Activated naive CD4-positive, alpha-beta T cell treated with anti-CD3 and anti-CD28 coated beads, Interleukin-2, amount 50 U/mL, for 16 hours (primary cell): Measurements from ENCODE around the gene RHBDD1.

Experiments used
- DNase-seq: peaks from one replicate; pipeline ENCODE4 v3.0.0-alpha.2; 2020

The RHBDD1 gene

DNA sequence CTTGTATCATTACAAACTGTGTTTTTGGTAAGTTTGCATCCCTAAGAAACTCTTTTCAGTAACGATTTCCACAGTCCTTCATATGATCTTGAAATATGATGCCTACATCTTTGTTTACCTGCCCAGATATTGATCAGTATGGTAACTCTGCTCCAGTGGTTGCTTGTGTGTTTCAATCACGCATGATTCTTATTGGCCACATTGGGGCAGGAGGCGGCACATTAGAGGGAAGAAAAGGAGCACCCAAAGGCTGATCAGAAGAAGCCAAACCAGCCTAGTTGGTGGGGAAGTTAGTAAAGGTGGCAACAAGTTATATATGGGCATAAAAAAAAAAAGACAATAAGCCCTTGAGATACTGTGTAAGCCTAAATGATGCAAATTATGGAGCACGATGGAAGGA, 158.9 kb downstream of the RHBDD1 start:
- DNase-seq = no peak

DNA sequence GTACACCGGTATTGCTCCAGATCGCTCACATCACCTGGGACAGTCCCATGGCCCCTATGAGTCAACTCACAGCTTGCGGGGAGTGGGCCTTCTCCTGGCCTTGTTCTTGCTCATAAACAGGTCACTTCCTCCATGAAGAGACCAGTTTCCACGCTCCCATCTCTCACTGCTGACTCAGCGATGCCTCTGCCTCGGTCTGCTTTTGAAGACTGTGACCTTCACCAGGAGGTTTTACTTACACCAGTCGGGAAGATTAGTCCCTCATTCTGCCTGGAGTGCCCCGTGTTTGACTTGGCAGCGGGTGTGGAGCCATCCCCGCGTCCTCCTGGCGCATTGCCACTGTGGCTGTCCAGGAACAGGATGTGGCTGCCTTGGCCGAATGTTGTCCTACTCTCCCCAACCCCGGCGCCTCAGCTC, 159.8 kb downstream of the RHBDD1 start:
- DNase-seq = no peak

DNA sequence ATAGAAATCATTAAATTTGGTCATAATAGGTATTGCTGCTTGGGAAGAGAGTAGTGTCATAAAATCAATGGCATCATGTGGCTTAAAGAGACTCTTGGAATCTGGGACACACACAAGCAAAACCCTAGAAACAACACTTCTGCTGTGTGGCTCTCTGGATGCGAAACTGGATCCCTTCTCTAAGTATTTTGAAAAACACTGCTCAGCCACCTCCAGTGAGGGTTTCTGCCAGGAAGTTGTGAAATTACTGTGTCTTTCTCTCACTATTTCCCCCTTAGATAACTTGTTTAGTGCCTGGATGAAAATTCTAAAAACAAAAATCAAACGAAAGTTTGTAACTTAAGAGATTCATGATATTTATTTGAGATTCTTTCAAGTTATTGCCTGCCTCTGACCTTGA, 163.8 kb downstream of the RHBDD1 start:
- no peak for DNase-seq

DNA sequence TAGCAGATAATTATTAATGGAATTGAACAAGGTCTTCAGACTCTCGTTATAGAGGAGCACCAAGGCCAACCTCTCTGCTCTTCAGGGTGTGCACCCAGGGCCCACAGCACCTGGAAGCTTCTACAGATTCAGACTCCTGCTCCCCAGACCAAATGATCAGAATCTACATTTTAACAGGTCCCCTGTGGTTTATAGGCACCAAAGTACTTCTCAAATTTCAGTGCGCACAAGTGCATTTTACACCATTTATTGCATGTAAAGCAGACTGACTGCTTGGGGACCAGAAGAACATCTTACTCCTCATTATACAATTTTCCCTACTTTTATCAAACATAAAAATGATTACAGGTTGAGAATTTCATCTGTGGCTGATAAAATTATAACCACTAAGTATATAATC, 164.3 kb downstream of the RHBDD1 start:
- DNase-seq = no peak

DNA sequence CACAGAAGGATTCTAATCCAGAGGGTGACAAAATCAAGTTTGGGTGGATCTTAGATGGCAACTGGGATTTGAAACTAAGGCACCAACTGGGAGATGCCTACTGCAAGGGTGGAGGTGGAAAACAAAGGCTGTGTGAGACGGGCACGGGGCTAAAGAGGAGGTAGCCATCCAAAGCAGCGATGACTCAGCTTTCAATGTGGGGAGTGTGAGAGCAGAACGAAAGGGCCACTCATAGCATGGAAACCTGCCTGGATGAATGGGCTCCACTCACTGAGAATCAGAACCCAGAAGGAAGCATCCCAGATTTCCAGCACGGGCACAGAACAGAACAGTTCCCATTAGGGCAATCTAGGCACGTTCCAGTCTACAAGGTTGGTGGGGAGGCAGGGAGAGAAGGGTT, 168.6 kb downstream of the RHBDD1 start:
- no peak for DNase-seq

DNA sequence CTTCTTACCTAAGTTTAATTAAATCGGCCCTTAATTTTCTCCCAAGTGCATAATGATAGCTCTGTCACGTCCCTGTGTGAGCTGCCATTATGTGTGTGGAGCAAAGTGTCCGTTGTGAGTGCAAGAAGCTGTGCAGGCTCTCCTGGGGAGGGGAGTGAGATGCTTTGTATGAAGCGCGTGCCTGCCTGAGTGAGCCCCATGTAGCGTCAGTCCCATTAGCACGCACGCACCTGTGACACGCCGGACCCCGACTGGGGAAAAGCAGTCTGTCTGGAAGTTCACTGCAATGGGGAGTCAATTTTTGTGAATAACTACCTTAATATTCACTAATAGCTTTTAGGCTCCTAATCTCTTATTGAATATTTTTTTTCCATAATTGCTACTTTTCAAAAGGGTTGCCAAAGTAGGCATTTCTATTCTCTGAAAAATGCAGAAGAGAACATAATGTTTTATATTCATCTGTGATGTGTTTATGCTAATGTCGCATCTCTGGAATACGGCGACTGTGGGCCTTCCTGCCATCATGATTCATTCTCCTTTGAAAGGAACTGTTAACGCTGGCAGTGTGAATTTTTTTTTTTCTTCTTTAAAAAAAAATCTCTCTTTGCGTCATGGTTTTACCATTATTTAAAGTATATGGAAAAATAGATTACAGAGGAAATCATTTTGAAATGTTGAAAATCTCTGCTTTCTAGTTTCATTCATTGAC, 170.5 kb downstream of the RHBDD1 start:
- no peak for DNase-seq

DNA sequence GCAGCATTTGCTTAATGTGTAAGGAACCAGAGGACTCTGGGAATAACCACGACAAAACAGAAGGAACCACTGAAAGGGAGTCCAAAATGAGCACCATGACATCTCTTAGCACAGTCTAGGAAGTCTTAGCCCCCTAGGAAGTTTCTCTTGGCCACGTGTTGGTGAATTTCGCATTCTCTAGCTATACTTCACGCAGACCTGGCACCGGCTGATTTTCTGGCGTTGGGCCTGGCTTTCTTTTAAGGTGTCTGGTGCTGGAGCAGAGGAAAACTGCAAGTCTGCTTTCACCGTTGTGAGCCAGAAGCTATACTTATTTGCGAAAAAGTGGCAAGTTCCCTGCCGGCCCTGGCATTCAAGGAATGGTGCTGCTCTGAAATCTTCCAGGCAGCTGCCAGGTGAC, 171.3 kb downstream of the RHBDD1 start:
- no peak for DNase-seq

DNA sequence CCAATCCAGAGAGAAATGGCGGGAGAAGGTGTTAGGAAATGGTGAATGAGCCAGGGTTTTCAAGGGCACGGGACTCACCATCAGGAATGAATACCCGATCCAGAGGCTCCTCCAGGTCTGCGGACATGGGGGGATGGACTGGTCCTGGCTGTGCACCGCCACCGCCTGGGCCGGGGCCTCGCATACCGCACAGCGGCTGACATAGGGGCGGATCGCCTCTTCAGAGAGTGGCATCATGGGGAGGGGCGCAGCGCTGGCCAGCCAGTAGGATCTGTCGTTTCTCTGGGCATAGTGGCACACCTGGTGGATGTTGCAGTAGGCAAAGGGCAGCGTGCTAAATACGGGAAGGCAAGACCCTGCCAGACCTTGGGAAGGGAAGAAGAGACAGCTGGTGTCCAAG, 172.1 kb downstream of the RHBDD1 start:
- no peak for DNase-seq

DNA sequence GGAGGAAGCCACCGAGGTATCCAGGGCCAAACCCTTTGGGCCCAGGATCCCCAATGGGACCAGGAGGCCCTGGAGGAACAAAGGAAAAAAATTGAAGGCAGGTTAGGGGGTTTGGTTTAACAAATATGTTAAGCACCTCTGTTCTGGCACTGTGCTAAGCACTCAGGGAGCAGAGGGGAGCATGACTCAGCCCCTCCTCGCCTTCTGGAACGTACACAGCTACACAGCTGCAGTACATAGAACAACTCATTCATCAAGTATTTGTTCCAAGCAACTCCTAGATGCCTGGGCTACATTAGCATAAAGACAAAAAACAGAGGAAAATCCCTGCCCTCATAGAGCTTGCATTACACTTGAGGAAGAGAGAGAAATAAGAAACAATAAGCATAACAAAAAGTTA, 174.6 kb downstream of the RHBDD1 start:
- no peak for DNase-seq

DNA sequence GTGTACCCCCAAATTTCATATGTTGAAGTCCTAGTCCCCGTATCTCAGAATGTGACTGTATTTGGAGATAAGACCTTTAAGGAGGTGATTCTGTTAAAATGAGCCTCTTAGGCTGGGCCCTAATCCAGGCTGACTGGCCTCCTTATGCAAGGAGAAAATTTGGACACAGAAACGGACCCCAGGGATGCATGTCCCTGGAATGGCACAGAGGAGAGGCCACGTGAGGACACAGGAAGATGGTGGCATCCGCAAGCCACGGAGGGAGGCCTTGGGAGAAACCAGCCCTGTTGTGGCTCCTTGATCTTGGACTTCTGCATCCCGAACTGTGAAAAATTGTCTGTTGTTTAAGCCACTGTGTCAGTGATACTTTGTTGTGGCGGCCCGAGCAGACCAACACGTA, 177.5 kb downstream of the RHBDD1 start:
- no peak for DNase-seq

DNA sequence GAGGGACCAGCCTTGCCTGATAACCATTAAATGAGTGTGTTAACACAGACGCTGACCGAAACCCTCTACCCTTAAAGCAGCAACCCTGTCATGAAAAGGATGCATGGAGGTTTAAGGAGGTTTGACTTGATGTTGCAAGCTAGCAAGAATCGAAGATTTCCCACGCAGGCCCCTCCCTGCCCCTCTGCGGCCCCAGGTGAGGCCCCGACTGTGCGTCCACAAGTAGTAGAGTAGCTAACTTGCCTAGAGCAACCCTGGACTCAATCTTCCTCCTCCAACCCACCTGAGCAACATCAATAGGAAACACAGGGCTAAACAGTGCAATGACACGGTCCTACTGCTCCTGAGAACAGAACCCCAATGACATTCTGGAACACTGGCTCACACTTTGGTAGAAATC, 178.0 kb downstream of the RHBDD1 start:
- no peak for DNase-seq

DNA sequence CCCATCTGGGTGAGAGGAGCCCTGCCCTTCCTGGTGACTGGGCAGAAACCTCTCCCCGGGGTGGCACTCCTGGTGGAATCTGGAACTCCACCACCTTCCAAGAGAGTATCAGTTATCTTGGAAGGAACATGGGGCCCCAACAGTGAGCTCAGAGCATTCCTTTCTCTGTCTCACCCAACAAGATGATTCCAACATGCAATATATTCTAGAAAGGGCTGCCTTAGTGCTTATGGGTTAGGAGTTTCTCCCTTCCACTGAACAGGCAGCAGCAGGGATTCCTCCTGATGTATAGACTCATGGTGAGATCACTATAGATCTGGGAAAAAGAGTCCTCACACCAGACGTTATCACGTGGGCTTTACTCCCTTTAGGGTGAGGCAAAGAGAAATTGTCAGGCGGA, 181.0 kb downstream of the RHBDD1 start:
- DNase-seq = no peak

DNA sequence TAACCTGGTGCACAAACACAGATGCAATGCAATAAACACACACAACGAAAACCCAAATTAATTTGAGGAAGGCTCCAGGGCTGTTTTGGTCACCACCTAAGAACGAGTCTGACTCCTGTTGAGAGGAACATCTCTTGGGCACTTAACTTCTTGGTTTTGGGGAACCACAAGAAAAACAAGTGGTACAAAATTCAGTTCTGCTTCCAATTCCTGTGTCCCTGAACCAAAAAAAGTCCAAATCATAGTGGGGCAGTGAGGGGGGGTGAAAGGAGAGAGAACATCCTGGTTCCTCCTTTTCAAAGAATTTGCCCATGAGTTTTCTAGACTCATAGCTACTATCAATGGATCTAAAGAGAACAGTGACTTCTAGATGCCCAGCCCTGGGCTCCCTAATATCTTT, 184.6 kb downstream of the RHBDD1 start:
- DNase-seq = no peak

DNA sequence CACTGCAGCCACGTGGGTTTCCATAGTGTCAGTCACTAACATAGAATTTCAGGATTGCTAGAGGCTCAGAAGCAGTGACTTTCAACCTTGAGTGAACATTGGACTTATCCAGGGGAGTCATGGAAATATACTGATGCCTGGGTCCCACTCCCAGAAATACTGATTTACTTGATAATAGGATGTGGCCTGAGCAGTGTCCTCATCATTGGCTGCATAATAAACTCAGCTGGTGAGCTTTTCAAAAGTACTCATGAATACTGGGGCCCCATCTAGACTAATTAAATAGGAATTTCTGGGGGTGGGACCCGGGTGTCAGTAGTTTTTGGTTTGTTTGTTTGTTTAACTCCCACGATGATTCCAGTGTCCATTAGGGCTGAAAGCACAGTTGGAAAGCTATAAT, 186.8 kb downstream of the RHBDD1 start:
- DNase-seq = no peak

DNA sequence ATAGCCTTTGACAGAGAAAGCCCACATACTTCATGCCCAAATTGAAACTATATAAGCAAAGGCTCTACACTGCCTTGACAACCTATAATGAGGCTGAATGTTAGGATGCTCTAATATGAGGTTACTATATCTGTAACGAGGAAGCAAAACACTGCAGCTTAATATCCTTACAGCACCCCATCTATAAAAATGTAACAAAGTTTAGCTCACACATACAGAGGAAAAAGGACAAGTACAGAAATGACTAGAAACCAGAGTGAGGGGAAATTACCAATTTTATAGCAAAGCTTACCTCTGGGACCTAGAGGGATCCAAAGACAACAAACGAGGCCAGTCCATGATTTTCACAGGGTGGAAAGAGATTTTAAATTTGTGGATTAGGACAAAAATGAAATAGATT, 189.7 kb downstream of the RHBDD1 start:
- DNase-seq = no peak

DNA sequence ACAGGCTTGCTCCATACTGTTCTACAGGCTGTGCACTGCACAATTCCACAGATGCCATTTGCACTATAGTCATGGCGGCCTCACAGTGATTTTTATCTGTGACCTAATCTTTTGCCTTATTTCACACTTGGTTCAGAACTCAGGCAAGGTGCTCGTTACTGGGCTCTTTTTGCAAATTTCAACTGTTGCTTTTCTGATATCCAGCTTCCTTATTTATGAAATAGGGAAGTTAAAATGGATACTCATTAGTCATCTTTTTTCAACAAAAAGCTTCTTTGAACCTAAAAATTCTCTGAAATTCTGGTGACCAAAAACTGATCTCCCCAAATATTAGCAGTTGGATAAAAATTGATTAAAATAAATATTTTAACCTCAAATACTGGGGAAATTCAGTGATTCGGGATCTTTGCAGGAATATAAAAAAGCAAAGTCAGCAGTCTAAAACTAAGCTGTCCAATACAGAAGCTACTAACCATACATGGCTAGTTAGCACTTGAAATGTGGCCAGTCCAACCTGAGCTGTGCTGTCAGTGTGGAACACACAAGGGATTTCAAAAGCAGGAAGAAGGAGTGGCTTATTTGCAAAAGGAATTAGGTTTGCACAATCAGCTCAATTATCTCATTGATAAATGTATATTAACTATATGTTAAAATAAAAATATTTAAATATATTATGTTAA, 193.7 kb downstream of the RHBDD1 start:
- DNase-seq = no peak

DNA sequence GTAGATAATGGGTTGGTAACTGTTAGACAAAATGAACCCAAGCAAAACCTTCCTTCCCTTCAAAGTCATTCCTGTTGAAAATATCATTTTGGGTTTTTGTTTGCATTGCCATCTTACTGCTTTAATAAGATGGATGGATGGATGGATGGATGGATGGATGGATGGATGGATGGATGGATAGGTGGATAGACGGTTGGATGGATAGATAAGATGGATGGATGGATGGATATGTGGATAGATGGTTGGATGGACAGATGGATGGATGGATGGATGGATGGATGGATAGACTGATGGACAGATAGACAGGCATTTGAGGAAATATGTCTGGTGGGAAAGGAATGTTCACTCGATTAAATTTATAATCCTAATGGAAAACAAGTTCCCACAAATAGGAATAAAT, 194.9 kb downstream of the RHBDD1 start:
- DNase-seq = no peak

DNA sequence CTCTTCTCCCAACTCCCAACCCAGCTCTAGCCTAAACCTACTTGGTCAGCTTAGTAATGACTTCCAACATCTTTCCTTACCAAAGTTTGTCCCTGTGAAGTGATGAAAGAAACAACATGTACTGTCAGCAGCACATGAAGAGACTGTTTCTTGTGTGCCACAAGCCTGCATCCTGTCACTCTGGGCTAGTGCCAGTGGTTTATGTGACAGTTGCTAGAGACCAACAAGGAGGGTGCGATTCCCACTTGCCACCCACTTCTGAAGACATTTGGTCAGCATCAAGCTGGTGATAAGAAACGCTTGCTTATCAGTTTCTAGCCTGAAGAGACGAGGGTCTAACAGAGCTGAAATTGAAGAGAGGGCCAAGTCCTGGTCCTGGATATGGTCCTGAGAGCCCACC, 195.5 kb downstream of the RHBDD1 start:
- DNase-seq = no peak

DNA sequence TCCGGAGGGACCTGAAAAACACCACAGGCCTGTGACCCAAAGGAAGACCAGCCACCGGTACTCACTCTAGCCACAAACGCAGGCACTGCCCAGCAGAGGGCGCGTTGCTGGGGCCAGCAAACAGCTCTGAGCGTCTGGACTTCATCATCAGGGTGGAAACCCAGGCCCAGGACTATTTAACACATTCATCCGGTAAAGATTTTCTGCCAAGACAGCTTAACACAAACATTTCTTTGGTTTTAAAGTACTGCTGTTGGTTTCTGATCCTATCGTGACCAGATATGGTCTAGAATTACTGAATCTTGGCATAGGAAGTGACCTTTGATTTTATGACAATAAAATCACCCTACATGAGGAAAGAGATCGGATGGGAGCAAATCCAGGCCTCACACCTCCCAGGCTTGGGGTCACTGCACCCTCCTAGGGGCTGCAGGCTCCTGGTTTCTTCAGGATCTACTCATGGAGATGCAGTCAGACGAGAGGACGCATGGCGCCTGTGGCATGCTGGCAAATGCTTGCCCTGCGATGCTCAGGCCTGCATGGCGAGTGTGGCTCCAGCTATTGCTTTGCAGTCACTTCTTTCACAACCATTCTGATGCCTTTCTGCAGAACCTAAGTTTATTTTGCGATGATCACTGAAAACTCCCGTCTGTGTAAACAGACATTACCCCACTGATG, 197.8 kb downstream of the RHBDD1 start:
- peak; percentile 21 for DNase-seq

DNA sequence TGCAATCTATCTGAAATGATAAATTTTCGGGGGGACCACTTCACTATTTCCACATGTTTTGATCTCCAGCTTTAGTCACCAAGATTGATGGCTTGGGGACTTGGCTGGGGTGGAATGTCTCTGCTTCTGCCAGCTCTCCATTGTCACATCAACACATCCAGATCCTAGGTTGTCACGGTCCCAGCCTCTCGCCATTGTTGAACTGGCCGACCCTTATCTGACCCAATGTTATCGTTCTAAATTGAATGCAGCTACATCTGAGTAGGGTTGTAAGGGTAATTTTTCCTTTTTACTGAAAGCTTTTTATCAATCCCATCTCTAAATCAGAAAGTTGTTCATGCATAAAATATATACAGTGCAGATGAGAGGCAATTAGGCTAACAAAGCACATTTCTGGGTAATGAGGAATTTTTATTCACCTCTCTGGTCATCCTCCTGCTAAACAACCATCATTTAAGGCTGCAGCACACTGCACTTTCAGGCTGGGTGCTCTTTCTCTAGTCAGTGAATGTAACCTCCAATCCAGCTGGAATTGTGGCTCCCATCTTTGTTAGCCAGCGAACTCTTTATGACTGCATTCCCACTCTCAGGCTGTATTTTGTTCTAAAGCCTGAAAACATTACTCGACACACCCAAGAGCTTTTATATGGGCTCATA, 200.0 kb downstream of the RHBDD1 start:
- DNase-seq = no peak

DNA sequence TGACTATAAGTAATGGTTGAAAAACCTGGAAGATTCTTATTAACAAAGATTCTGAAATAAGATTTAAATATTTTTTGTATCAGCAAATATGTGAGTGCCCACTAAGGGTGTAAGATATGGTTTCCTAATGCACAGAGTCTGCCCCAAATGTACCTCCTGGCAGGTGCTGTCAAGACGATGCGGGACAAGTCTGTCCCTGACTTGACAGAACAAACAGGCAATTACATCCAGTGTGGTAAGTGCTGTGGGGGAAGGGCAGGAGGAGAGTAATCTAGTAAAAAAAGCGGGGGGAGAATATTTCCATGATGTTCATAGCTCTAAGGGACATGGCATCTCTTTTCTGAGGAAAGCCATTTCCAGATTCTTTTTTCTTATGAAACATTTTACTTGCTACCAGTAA, 200.7 kb downstream of the RHBDD1 start:
- no peak for DNase-seq

DNA sequence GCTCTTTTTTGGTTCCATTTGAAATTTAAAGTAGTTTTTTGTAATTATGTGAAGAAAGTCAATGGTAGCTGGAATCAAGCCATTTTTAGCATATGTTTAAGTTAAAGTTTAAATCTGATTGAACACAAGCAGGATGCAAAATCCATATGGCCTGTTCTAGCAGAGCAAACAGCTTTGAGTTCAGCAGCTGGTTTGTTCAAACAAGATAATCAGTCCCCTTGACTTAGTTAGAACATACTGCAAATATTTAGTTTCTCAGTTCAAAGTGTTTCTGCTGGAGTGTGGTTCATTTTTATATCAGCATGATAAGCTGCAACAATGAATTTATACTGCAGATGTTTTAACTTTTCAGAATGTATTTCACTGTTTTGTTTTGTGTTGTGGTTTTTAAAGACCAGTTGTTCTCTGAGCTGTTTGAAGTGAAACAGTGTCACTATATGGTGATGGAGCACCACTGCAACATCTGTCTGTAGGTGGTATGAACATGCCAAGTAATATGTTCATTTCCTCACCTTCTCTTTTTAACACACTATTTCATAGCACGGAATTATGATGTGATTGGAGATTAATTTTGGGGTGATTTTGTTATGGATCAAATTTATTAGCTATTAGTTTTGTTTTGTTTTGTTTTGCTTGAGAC, 202.8 kb downstream of the RHBDD1 start:
- DNase-seq = no peak

DNA sequence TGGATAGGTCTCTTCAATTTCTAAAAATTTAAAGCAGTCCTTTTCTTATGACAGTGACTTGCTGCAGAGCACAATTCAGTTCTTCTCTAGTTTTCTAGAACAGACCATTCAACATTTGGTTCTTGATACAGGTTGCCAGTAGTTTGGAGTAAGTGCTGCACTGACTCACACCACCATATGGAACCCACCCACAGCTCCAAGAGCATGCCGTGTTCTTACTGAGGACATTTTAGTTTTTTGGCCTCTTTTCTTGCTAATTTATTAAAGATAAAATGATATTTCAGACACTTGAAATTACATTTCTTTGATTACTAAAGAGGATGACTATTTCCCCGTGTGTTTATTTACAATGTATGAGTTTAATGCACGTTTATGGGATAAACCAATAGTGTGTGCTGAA, 208.1 kb downstream of the RHBDD1 start:
- DNase-seq = no peak
